Colonic mucosa (tissue), 4 donors: ENCODE results near the gene IGFBP3. TPM values are rescaled to one million over a fixed set of nuclear protein-coding genes. Genes with fewer than 3 reads are reported as not detected.

Experiments used
- DNase-seq: peaks from one replicate; pipeline ENCODE4 v3.0.0-alpha.2; 2020
- H3K27ac ChIP-seq: fragments of 200-600 bp; one replicate; pipeline ENCODE4 v1.8.0; 2021
- H3K27me3 ChIP-seq: fragments of 200-600 bp; one replicate; pipeline ENCODE4 v1.8.0; 2021
- H3K36me3 ChIP-seq: fragments of 200-600 bp; one replicate; pipeline ENCODE4 v1.8.0; 2021
- H3K4me1 ChIP-seq: fragments of 200-600 bp; one replicate; pipeline ENCODE4 v1.8.0; 2021; ENCODE audit warnings: mild to moderate bottlenecking
- H3K4me3 ChIP-seq: fragments of 200-600 bp; one replicate; pipeline ENCODE4 v1.8.0; 2021
- H3K9ac ChIP-seq, 2 donors: one replicate each; pipeline ENCODE4 v1.7.0; 2013; ENCODE audit warnings: control low read depth in 2 of 2, low read depth in 2 of 2, low read length in 2 of 2
- H3K9me3 ChIP-seq: fragments of 200-600 bp; one replicate; pipeline ENCODE4 v1.8.0; 2021
- CTCF ChIP-seq: fragments of 200-600 bp; IDR thresholded peaks from one replicate; pipeline ENCODE4 v1.8.0; 2022; ENCODE audit warnings: antibody characterized with exemption, mild to moderate bottlenecking
- intact Hi-C: fragments of 100-400 bp; cut with DNase I; formaldehyde crosslinking; loops from one replicate; pipeline ENCODE4 v1.14.1; 2022
- total RNA-seq, 2 donors: library from RNA; stranded (reverse); fragmentation: NEBNext Ultra II Directional in 1 of 2; extraction: Animal tissue kit (Norgen Biotek cat#: 25700) in 1 of 2; gene quantifications; one replicate each; pipeline ENCODE4 v1.2.1, GENCODE V29; 2021
- donor health status: healthy.
- donor health status: DM: no; HTN: no; CAD: no.
- donor health status: DM: no; HTN: no; CAD: no.

IGFBP3 gene
- total RNA-seq, 2 donors from 2014 or later = 23.2 to 36.9 TPM

- Histone ChIP-seq H3K9ac (no peak overlapping the region), H3K27me3 (peaks cover 23% of the 10 kb centered on the region), H3K9me3 (no peaks in the 10 kb centered on the region), H3K4me3 (no peak overlapping the region), H3K36me3 (no peaks in the 10 kb centered on the region), H3K27ac (no peak overlapping the region), H3K4me1 (peaks cover 3% of the 10 kb centered on the region)
- TF ChIP-seq CTCF = no peak
- intact Hi-C loops = no loop called here
- DNase-seq = no peak
Observed at GRCh38 chr7:45889367-45890067, 31.6 kb downstream of the IGFBP3 start.

- intact Hi-C loops = no loop called here
- DNase-seq = no peak
- Histone ChIP-seq H3K4me3 (peak overlapping the region; percentile 4), H3K27me3 (peaks cover 23% of the 10 kb centered on the region), H3K9ac (no peak overlapping the region), H3K9me3 (no peaks in the 10 kb centered on the region), H3K27ac (no peak overlapping the region), H3K36me3 (no peaks in the 10 kb centered on the region), H3K4me1 (peaks cover 3% of the 10 kb centered on the region)
- no peak for TF ChIP-seq CTCF
Observed at GRCh38 chr7:45888993-45889366, 32.1 kb downstream of the IGFBP3 start.

GRCh38 chr7:45888185-45888992, 32.7 kb downstream of the IGFBP3 start, which contains the start of gene IGFBP1:
Gene IGFBP1, plus strand, starts transcription at chr7:45888488. Its CDS starts 165 bp downstream, at chr7:45888653.
- Histone ChIP-seq H3K9me3 (no peaks in the 10 kb centered on the region), H3K27ac (no peak within 1 kb of the TSS), H3K4me3 (peak within 1 kb of the TSS; percentile 4), H3K36me3 (no peaks in the 10 kb centered on the region), H3K27me3 (peaks cover 23% of the 10 kb centered on the region), H3K9ac (no peak within 1 kb of the TSS), H3K4me1 (peaks cover 3% of the 10 kb centered on the region)
- intact Hi-C loops = no loop called here
- DNase-seq = no peak
- TF ChIP-seq CTCF = no peak

- H3K4me3 ChIP-seq = no peak overlapping the region
- no peak overlapping the region for H3K27ac ChIP-seq
- H3K4me1 ChIP-seq = peaks cover 3% of the 10 kb centered on the region
- no peaks in the 10 kb centered on the region for H3K9me3 ChIP-seq
- peaks cover 23% of the 10 kb centered on the region for H3K27me3 ChIP-seq
- no peaks in the 10 kb centered on the region for H3K36me3 ChIP-seq
- intact Hi-C loops = no loop called here
- TF ChIP-seq CTCF = no peak
- no peak for DNase-seq
- no peak overlapping the region for H3K9ac ChIP-seq
Observed at GRCh38 chr7:45886931-45887667, 34.0 kb downstream of the IGFBP3 start.

- H3K36me3 ChIP-seq = no peaks in the 10 kb centered on the region
- peaks cover 3% of the 10 kb centered on the region for H3K4me1 ChIP-seq
- H3K4me3 ChIP-seq = no peak overlapping the region
- H3K9ac ChIP-seq = no peak overlapping the region
- no peak for TF ChIP-seq CTCF
- intact Hi-C loops = no loop called here
- no peak overlapping the region for H3K27ac ChIP-seq
- no peak for DNase-seq
- H3K27me3 ChIP-seq = peaks cover 23% of the 10 kb centered on the region
- no peaks in the 10 kb centered on the region for H3K9me3 ChIP-seq
Observed at GRCh38 chr7:45885264-45885882, 35.7 kb downstream of the IGFBP3 start.
